ENCODE results near the gene EEF1AKMT3.
A peak's percentile ranks its signal among the peaks of the same experiment; 100 is the strongest.

Gene EEF1AKMT3

GRCh38 chr12:57751788-57752667, 20.4 kb upstream of the EEF1AKMT3 start, which contains the start of gene CDK4:
CDK4 (minus strand) TSS chr12:57752310; CDS start chr12:57751717, 593 bp downstream.
- Histone ChIP-seq H3K27ac (ENCODE audit: low read length) (peak within 1 kb of the TSS; percentile 80), H3K36me3 (ENCODE audit: control insufficient read depth in 2 of 2, insufficient read depth in 2 of 2, low read length in 2 of 2) (peaks cover 15% of the 10 kb centered on the region in 2 donors), H3K9ac (ENCODE audit: low read length in 2 of 2) (peak within 1 kb of the TSS; percentile 88 to 92), H3K4me1 (ENCODE audit: control insufficient read depth, insufficient read depth, low read length) (peaks cover 29% of the 10 kb centered on the region), H3K9me3 (ENCODE audit: control insufficient read depth in 2 of 2, low read length in 2 of 2) (no peaks in the 10 kb centered on the region), H3K4me3 (ENCODE audit: low read length in 2 of 2) (peak within 1 kb of the TSS; percentile 78 to 87), H3K27me3 (ENCODE audit: control insufficient read depth in 1 of 2, insufficient read depth in 2 of 2, low read length in 2 of 2) (no peaks in the 10 kb centered on the region)

GRCh38 chr12:57752668-57753000, 19.8 kb upstream of the EEF1AKMT3 start:
- Histone ChIP-seq H3K9ac (ENCODE audit: low read length in 2 of 2) (peak overlapping the region in 1 of 2 donors; percentile 65), H3K4me3 (ENCODE audit: low read length in 2 of 2) (peak overlapping the region; percentile 78 to 87), H3K27me3 (ENCODE audit: control insufficient read depth in 1 of 2, insufficient read depth in 2 of 2, low read length in 2 of 2) (no peaks in the 10 kb centered on the region), H3K27ac (ENCODE audit: low read length) (no peak overlapping the region), H3K36me3 (ENCODE audit: control insufficient read depth in 2 of 2, insufficient read depth in 2 of 2, low read length in 2 of 2) (peaks cover 14 to 15% of the 10 kb centered on the region in 2 donors), H3K4me1 (ENCODE audit: control insufficient read depth, insufficient read depth, low read length) (peaks cover 29% of the 10 kb centered on the region), H3K9me3 (ENCODE audit: control insufficient read depth in 2 of 2, low read length in 2 of 2) (no peaks in the 10 kb centered on the region)

- H3K27me3 ChIP-seq (ENCODE audit: control insufficient read depth in 1 of 2, insufficient read depth in 2 of 2, low read length in 2 of 2): no peaks in the 10 kb centered on the region
- peaks cover 18 to 23% of the 10 kb centered on the region in 2 donors for H3K36me3 ChIP-seq (ENCODE audit: control insufficient read depth in 2 of 2, insufficient read depth in 2 of 2, low read length in 2 of 2)
- H3K9me3 ChIP-seq (ENCODE audit: control insufficient read depth in 2 of 2, low read length in 2 of 2): no peaks in the 10 kb centered on the region
- H3K4me3 ChIP-seq (ENCODE audit: low read length in 2 of 2): peak overlapping the region in 1 of 2 donors; percentile 77
- H3K27ac ChIP-seq (ENCODE audit: low read length): no peak overlapping the region
- peaks cover 29% of the 10 kb centered on the region for H3K4me1 ChIP-seq (ENCODE audit: control insufficient read depth, insufficient read depth, low read length)
- H3K9ac ChIP-seq (ENCODE audit: low read length in 2 of 2): no peak overlapping the region
Measured at GRCh38 chr12:57753756-57754337, 18.6 kb upstream of the EEF1AKMT3 start.

- peak within 1 kb of the TSS; percentile 51 for H3K9ac ChIP-seq (ENCODE audit: low read length in 2 of 2)
- peaks cover 21 to 27% of the 10 kb centered on the region in 2 donors for H3K36me3 ChIP-seq (ENCODE audit: control insufficient read depth in 2 of 2, insufficient read depth in 2 of 2, low read length in 2 of 2)
- H3K9me3 ChIP-seq (ENCODE audit: control insufficient read depth in 2 of 2, low read length in 2 of 2): no peaks in the 10 kb centered on the region
- H3K27me3 ChIP-seq (ENCODE audit: control insufficient read depth in 1 of 2, insufficient read depth in 2 of 2, low read length in 2 of 2): no peaks in the 10 kb centered on the region
- peak within 1 kb of the TSS; percentile 70 to 77 for H3K4me3 ChIP-seq (ENCODE audit: low read length in 2 of 2)
- H3K27ac ChIP-seq (ENCODE audit: low read length): no peak within 1 kb of the TSS
- H3K4me1 ChIP-seq (ENCODE audit: control insufficient read depth, insufficient read depth, low read length): peaks cover 29% of the 10 kb centered on the region
Measured at GRCh38 chr12:57754411-57755193, 17.8 kb upstream of the EEF1AKMT3 start, which contains the start of gene MARCHF9. MARCHF9 (plus strand) TSS chr12:57755103; CDS start chr12:57755529, 426 bp downstream.

- peaks cover 21 to 26% of the 10 kb centered on the region in 2 donors for H3K36me3 ChIP-seq (ENCODE audit: control insufficient read depth in 2 of 2, insufficient read depth in 2 of 2, low read length in 2 of 2)
- H3K27ac ChIP-seq (ENCODE audit: low read length): no peak overlapping the region
- H3K4me1 ChIP-seq (ENCODE audit: control insufficient read depth, insufficient read depth, low read length): peaks cover 29% of the 10 kb centered on the region
Measured at GRCh38 chr12:57755194-57755453, 17.3 kb upstream of the EEF1AKMT3 start.

GRCh38 chr12:57755454-57756372, 16.7 kb upstream of the EEF1AKMT3 start:
- Histone ChIP-seq H3K4me3 (ENCODE audit: low read length in 2 of 2) (peak overlapping the region; percentile 33 to 77), H3K9me3 (ENCODE audit: control insufficient read depth in 2 of 2, low read length in 2 of 2) (no peaks in the 10 kb centered on the region), H3K9ac (ENCODE audit: low read length in 2 of 2) (peak overlapping the region; percentile 51), H3K27ac (ENCODE audit: low read length) (no peak overlapping the region), H3K36me3 (ENCODE audit: control insufficient read depth in 2 of 2, insufficient read depth in 2 of 2, low read length in 2 of 2) (peaks cover 17 to 21% of the 10 kb centered on the region in 2 donors), H3K27me3 (ENCODE audit: control insufficient read depth in 1 of 2, insufficient read depth in 2 of 2, low read length in 2 of 2) (no peaks in the 10 kb centered on the region), H3K4me1 (ENCODE audit: control insufficient read depth, insufficient read depth, low read length) (peaks cover 28% of the 10 kb centered on the region)

More at GRCh38 chr12:57755194-57755453, 17.3 kb upstream of the EEF1AKMT3 start:
- Histone ChIP-seq H3K27me3 (ENCODE audit: control insufficient read depth in 1 of 2, insufficient read depth in 2 of 2, low read length in 2 of 2) (no peaks in the 10 kb centered on the region), H3K4me3 (ENCODE audit: low read length in 2 of 2) (peak overlapping the region in 1 of 2 donors; percentile 77), H3K9ac (ENCODE audit: low read length in 2 of 2) (no peak overlapping the region), H3K9me3 (ENCODE audit: control insufficient read depth in 2 of 2, low read length in 2 of 2) (no peaks in the 10 kb centered on the region)

GRCh38 chr12:57756406-57757341, 15.7 kb upstream of the EEF1AKMT3 start:
- H3K36me3 ChIP-seq (ENCODE audit: control insufficient read depth in 2 of 2, insufficient read depth in 2 of 2, low read length in 2 of 2): peaks cover 17% of the 10 kb centered on the region in 2 donors
- H3K4me1 ChIP-seq (ENCODE audit: control insufficient read depth, insufficient read depth, low read length): peaks cover 18% of the 10 kb centered on the region
- H3K27me3 ChIP-seq (ENCODE audit: control insufficient read depth in 1 of 2, insufficient read depth in 2 of 2, low read length in 2 of 2): peaks cover 4 to 5% of the 10 kb centered on the region in 2 donors
- H3K9ac ChIP-seq (ENCODE audit: low read length in 2 of 2): peak overlapping the region in 1 of 2 donors; percentile 36
- H3K9me3 ChIP-seq (ENCODE audit: control insufficient read depth in 2 of 2, low read length in 2 of 2): no peaks in the 10 kb centered on the region
- peak overlapping the region; percentile 33 to 77 for H3K4me3 ChIP-seq (ENCODE audit: low read length in 2 of 2)
- no peak overlapping the region for H3K27ac ChIP-seq (ENCODE audit: low read length)

- H3K9me3 ChIP-seq (ENCODE audit: control insufficient read depth in 2 of 2, low read length in 2 of 2): no peaks in the 10 kb centered on the region
- peaks cover 13% of the 10 kb centered on the region for H3K4me1 ChIP-seq (ENCODE audit: control insufficient read depth, insufficient read depth, low read length)
- peaks cover 17% of the 10 kb centered on the region in 2 donors for H3K36me3 ChIP-seq (ENCODE audit: control insufficient read depth in 2 of 2, insufficient read depth in 2 of 2, low read length in 2 of 2)
- no peak overlapping the region for H3K27ac ChIP-seq (ENCODE audit: low read length)
- no peak overlapping the region for H3K9ac ChIP-seq (ENCODE audit: low read length in 2 of 2)
- H3K4me3 ChIP-seq (ENCODE audit: low read length in 2 of 2): no peak overlapping the region
- peaks cover 10 to 12% of the 10 kb centered on the region in 2 donors for H3K27me3 ChIP-seq (ENCODE audit: control insufficient read depth in 1 of 2, insufficient read depth in 2 of 2, low read length in 2 of 2)
Measured at GRCh38 chr12:57757771-57758170, 14.6 kb upstream of the EEF1AKMT3 start.

All from stomach smooth muscle (tissue), 2 donors.